Tibial artery (tissue), 4 donors: ENCODE data around the gene POLA1.

Experiments
- DNase-seq, 2 donors: peaks; one replicate each; pipeline ENCODE4 v3.0.0-alpha.2; 2019
- H3K27ac ChIP-seq, 2 donors: fragments of 200-600 bp; sonication (generic) in 1 of 2; 1 replicate in 1 of 2; 2 replicates in 1 of 2; pipeline ENCODE4 v1.5.1; 2018 to 2019; ENCODE audit warnings: mild to moderate bottlenecking in 1 of 2
- H3K27me3 ChIP-seq, 2 donors: fragments of 200-600 bp; sonication (generic) in 1 of 2; one replicate each; pipeline versions ENCODE4 v1.5.1 to v1.6.0; 2016 to 2019
- H3K36me3 ChIP-seq, 3 donors: fragments of 200-600 bp; sonication (generic) in 2 of 3; one replicate each; pipeline ENCODE4 v1.5.1; 2016 to 2019; ENCODE audit warnings: mild to moderate bottlenecking in 2 of 3
- H3K4me1 ChIP-seq, 4 donors: fragments of 200-600 bp; sonication (generic) in 2 of 4; 1 replicate in 3 of 4; 2 replicates in 1 of 4; pipeline ENCODE4 v1.5.1; 2016 to 2019
- H3K4me3 ChIP-seq, 2 donors: fragments of 200-600 bp; sonication (generic) in 1 of 2; 1 replicate in 1 of 2; 2 replicates in 1 of 2; pipeline ENCODE4 v1.5.1; 2018 to 2019; ENCODE audit warnings: mild to moderate bottlenecking in 2 of 2
- H3K9me3 ChIP-seq, 3 donors: fragments of 200-600 bp; sonication (generic) in 1 of 3; one replicate each; pipeline ENCODE4 v1.5.1; 2016 to 2019
- CTCF ChIP-seq, 2 experiments: fragments of 200-600 bp in 1 of 2; fragments of 450-650 bp in 1 of 2; IDR thresholded peaks; one replicate each; pipeline ENCODE4 v1.5.1; 2017 to 2019; ENCODE audit warnings: antibody characterized with exemption in 2 of 2, mild to moderate bottlenecking in 1 of 2, moderate library complexity in 1 of 2
- intact Hi-C: fragments of 100-400 bp; cut with DNase I; formaldehyde crosslinking; loops from one replicate; pipeline ENCODE4 v1.15.0; 2023; ENCODE audit warnings: low total_unique reads

The POLA1 gene

GRCh38 chrX:25022499-25023325 is 329.0 kb downstream of the POLA1 start:
- H3K4me3 ChIP-seq = no peak overlapping the region
- intact Hi-C loops = no loop called here
- no peaks in the 10 kb centered on the region for H3K9me3 ChIP-seq
- no peak for TF ChIP-seq CTCF (IDR thresholded peaks at IDR 0.05)
- H3K36me3 ChIP-seq = no peaks in the 10 kb centered on the region
- DNase-seq = no peak
- no peak overlapping the region for H3K27ac ChIP-seq
- peaks cover 0 to 19% (median 13%) of the 10 kb centered on the region in 4 donors for H3K4me1 ChIP-seq
- peaks cover 4 to 41% of the 10 kb centered on the region in 2 donors for H3K27me3 ChIP-seq

GRCh38 chrX:25023908-25024307 is 330.2 kb downstream of the POLA1 start:
- peaks cover 4 to 36% of the 10 kb centered on the region in 2 donors for H3K27me3 ChIP-seq
- intact Hi-C loops = no loop called here

GRCh38 chrX:25025615-25026014 is 331.9 kb downstream of the POLA1 start:
- Histone ChIP-seq H3K4me1 (peaks cover 0 to 7% (median 6%) of the 10 kb centered on the region in 4 donors), H3K9me3 (no peaks in the 10 kb centered on the region), H3K27me3 (peaks cover 3 to 19% of the 10 kb centered on the region in 2 donors), H3K36me3 (no peaks in the 10 kb centered on the region), H3K27ac (no peak overlapping the region), H3K4me3 (no peak overlapping the region)
- TF ChIP-seq CTCF (IDR thresholded peaks at IDR 0.05) = no peak
- DNase-seq = no peak
- intact Hi-C loops = no loop called here

More at GRCh38 chrX:25023908-25024307, 330.2 kb downstream of the POLA1 start:
- peaks cover 0 to 19% (median 12%) of the 10 kb centered on the region in 4 donors for H3K4me1 ChIP-seq
- no peak overlapping the region for H3K27ac ChIP-seq
- DNase-seq = no peak
- H3K36me3 ChIP-seq = no peaks in the 10 kb centered on the region
- TF ChIP-seq CTCF (IDR thresholded peaks at IDR 0.05) = no peak
- no peak overlapping the region for H3K4me3 ChIP-seq
- H3K9me3 ChIP-seq = no peaks in the 10 kb centered on the region

GRCh38 chrX:25026576-25026975 is 332.9 kb downstream of the POLA1 start:
- intact Hi-C loops = no loop called here
- no peaks in the 10 kb centered on the region for H3K36me3 ChIP-seq
- no peaks in the 10 kb centered on the region for H3K9me3 ChIP-seq
- TF ChIP-seq CTCF (IDR thresholded peaks at IDR 0.05) = no peak
- no peak for DNase-seq
- no peak overlapping the region for H3K4me3 ChIP-seq
- peaks cover 0 to 9% of the 10 kb centered on the region in 2 donors for H3K27me3 ChIP-seq
- no peak overlapping the region for H3K27ac ChIP-seq
- H3K4me1 ChIP-seq = no peaks in the 10 kb centered on the region

GRCh38 chrX:25028726-25029125 is 335.0 kb downstream of the POLA1 start:
- no peaks in the 10 kb centered on the region for H3K27me3 ChIP-seq

More at GRCh38 chrX:25028726-25029125, 335.0 kb downstream of the POLA1 start:
- Histone ChIP-seq H3K9me3 (no peaks in the 10 kb centered on the region), H3K4me1 (no peaks in the 10 kb centered on the region), H3K27ac (no peak overlapping the region), H3K4me3 (no peak overlapping the region), H3K36me3 (no peaks in the 10 kb centered on the region)
- DNase-seq = no peak
- TF ChIP-seq CTCF (IDR thresholded peaks at IDR 0.05) = no peak
- intact Hi-C loops = no loop called here
